ENCODE results near the gene MYRIP.

MYRIP gene

DNA sequence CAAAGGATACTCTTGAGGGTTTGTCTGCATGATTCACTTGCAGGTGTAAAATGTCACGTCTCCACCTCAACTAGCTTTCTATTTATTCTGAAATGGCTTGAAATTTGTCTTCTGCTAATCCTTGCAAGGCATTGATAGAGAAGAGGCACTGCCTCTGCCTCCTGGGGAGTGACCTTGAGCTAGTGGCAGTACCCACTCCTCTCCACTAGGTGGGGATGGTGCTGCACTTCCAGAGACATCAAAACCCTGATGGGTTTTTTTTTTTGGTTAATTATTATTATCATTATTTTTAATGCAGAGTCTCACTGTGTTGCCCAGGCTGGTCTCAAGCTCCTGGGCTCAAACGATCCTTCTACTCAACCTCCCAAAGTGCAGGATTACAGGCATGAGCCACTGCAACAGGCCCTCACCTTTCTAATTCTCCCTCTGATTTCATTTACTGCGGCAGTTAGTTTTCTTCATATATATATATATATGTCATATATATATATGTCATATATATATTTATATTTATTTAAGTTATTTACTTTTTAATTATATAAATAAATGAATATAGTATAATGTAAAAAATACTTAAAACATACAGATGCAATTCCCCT is 382.5 kb downstream of the MYRIP start:
- DNase-seq: peak; percentile 57

DNA sequence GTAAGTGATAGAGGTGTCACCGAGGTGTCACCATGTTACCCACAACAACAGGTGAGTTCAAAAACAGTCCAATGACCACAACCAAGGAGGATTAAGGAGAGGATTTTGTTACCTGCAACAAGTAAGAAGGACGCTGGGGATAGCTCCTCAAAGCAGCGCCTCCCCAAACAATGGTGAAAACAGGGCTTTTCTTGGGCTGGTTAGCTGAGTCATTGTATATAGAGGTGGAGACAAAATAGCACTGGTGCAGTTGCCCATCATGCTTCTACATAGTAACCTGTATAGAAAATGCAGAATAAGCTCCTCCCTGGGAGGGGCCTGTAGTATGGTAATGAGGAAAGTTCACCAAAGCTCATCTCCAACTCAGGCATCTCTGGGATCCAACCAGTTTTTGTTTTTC is 383.2 kb downstream of the MYRIP start:
- no peak for DNase-seq

DNA sequence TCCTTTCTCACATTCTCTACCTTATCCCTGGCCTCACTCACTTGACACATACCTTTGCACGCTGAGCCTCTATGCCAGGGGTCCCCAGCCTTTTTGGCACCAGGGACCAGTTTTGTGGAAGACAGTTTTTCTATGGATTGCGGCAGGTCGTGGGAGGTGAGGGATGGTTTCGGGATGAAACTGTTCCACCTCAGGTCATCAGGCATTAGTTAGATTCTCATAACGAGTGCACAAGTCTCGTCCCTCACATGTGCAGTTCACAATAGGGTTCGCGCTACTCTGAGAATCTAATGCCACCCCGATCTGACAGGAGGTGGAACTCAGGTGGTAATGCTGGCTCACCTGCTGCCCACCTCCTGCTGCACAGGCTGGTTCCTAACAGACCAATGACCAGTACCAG is 387.6 kb downstream of the MYRIP start:
- DNase-seq: no peak

DNA sequence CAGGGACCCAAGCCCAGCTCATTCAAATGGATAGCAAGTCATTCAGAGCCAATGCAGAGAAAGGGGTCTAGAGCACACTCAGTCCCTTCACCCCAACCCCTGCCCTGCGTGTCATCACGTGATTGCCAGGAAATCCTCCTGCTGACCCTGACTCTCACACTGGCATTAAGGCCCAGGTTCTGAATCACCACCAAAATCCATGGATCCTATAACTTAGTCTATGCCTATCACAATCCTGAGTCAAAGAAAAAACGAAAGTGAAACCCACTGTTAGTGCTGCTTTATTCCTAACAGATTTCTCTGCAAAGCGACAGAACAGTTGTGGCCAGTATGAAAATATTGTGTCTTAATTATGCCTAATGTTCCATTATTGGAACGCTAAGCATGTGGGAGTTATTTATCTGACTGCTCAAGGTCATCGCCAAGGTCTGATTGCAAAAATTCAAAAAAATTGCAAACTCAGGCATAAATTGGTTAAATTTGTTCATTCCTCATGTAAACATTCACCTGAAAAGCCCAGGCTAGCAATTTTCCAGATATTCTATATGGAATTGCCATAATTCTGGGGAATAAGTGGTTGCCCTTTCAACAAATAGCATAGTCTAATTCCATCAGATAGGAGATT is 391.4 kb downstream of the MYRIP start:
- no peak for DNase-seq

DNA sequence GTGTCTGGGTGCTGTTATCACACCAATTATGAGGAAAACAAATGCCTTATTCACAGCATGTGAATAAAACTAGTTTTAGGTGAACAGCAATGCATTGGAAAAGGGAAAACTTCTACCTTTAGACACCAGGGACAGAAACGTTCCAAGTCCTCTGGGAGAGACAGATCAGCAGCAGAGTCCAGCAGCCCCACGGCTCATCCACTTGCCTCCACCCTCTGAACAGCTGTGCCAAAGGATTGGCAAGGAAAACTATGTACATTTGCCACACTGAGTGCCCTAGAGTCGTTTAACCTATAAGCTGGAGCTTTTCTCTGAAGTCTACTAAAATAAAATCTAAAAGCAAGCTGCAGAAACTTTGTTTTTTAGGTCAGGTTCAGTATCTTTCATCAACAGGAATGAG is 392.4 kb downstream of the MYRIP start:
- no peak for DNase-seq

DNA sequence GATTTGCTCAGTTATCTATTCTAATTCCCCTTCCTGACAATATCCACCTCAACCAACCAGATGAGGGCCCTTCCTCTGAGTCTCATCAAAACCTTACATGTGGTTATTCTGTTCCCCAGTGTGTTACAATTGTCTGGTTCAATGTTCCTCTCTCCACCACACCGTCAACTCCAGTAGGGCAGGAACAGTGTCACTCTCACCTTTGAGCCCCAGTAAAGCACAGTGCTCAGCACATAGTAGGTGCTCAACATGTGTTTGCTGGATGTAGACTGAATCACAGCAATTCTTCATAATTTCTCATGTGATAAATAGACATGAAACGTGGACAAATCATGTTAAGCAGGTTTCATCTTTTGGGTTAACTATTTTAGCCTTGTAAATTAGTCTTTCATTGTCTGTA is 397.1 kb downstream of the MYRIP start:
- no peak for DNase-seq

DNA sequence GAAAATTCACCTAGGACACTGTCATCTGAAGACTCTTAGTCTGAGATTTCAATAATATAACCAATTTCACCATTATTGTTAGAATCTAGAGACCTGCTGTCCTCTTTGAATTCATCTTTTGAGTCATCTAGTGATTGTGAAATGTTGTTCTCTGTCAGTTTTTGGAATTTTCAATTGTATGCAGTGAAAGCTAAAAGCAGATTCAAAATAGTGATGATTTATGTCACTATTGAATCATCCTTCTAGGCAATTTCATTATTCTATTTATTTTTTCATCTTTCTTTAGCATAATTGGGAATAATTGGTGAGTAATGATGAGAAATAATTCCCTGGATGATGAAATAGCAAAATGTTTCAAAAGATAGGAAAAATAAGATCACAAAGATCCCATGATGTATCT is 398.4 kb downstream of the MYRIP start:
- no peak for DNase-seq

DNA sequence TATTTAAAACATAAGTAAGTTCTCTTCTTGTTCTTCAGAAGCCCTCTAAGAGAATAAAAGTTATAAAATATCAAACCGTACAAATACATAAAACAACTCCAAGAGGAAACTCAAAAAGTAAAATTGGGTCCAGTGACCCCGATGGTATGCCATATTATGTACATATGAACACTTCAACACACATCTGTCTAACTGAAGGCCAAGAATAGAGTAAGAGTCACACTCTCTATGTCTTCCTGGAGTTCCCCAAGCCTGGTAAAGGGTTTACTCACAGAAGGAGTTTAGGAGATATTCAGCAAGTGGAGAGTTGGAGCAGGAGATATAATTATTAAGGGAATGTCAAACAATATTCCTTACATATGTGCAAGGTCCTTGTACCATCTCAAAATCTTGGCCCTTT is 398.8 kb downstream of the MYRIP start:
- no peak for DNase-seq

DNA sequence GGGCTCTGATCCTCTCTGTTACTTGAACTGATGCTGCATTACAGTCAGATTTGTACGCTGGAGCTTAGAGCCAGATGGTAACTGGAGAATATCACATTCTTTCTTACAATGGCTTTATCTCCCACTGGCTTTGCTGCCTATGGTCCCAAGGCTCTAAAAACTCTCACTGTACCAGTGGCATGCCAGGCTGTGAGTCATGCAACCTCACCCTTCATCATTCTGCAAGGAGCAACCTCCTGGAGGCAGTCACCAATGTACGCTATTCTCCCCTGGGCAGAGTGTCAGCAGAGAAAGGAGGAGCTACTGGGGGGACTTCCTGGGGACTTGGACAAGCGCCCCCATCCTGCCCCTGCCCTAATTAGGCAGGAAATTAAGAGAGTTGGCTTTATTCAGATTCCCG is 402.2 kb downstream of the MYRIP start:
- DNase-seq: no peak

DNA sequence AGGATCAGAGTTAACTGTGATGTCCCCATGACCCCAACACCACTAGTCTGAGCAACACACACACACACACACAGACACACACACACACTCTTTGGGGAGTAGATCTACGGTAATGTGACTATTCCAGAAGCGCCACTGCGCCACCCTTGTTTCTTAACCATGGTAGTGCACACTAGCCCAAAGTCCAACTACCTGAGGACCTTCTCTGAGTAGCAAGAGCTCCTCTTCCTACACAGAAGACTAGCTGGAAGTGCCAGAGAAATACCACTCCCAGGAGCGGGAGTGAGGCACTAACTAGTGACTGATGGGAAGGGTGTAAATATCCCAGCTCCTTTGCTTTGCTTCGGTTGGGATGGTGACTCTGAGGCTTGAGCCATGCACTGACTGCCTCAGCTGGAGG is 404.1 kb downstream of the MYRIP start:
- no peak for DNase-seq

DNA sequence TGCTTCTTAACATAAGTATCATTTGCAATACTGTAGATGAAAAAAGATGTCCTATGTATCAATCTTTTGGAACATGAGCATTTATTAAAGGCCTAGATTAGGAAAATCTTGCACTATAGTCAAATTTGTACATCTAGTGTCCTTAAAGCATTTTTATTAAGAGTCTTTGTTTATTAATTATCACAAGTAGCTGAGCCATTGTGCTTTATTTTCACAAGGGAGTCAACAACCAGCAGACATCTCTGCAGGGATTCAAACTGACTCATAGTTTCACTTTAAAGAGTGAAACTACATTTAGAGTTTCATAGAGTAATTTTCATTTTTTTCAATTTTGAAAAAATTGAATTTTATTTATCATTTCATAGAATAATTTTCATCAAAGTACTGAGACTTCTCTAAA is 405.6 kb downstream of the MYRIP start:
- DNase-seq: no peak

DNA sequence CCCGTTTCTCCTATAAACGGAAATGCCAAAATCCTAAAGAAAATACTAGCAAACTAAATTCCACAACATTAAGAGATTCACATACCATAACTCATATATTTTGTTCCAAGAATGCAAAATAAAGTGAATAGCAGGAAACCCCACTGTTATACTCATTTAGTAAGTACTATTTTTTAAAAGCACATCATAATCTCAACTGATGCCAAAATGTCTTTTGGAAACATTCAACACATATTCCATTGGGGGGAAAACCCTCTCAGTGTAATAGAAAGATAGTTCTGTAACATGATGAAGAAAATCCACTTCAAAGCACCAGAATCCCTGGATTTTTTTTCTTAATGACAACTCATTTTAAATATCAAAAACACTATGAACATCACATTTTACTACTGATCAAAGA is 407.1 kb downstream of the MYRIP start:
- no peak for DNase-seq

DNA sequence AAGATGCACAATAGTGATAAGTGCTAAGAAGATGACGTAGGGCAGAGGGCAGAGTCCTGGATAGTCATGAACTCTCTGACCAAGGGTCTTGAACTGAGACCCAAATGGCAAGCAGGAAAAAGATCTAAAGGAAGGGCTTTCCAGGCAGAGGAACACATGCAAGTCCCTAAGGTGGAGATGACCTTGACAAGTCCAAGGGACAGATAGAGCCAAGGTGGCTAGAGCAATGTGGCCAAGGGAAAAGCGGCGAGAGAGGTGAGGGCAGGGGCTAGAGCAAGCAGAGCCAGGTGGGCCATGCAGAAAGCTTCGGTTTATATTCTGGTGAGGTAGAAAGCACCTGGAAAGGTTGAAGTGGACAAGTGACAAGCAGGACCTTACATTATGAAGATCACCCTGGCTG is 414.4 kb downstream of the MYRIP start:
- no peak for DNase-seq

DNA sequence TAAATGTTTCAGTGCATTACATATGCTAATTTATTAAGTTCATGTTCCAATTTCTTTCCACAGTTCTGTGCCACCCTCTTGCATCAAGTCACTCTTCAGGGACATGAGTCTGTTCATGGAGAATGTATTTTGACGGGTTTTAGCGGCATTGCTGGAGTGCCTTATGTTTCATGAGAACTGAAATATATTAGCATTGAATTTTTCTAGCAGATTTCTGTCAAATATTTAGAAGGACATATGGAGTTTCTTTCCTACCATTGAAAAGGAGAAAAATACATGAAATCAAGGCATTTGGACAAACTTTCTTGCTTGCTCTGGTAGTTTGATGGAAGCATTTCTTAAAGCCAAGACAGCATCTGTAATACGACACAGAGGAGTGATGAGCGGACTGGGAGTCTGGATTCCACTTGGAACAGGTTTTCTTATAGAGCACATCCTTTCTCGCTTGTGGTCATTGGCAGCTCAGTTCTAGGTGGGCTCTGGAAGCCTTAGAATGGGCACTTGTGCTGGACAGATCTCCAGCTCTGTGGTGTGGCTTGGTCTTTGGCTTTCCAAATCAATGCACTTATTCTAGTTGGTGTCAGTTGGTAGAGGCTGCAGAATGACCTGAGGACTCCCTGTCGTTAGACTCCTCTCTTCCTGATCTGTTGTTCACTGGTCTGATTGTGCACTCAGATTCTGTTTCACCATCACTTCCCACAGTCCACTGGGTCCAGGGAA is 415.5 kb downstream of the MYRIP start:
- DNase-seq: no peak

DNA sequence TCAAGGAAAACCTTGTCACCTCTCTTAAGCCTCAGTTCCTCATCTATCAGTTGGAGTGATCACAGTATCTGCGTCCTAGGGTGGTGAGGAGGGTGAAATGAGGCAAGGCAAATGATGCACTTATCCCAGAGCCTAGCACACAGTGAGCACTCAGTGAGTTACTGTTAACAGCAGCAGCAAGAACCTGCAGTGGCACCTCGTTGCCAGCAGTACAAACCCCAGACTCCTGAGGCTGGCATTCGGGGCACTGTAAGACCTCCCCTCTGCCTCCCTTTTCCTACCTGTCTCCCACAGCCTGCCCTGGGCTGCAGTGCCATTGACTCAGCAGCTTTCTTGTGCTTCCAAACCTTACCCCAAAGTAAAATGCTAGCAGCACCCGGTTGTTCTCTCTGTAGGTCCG is 417.2 kb downstream of the MYRIP start:
- DNase-seq: no peak

DNA sequence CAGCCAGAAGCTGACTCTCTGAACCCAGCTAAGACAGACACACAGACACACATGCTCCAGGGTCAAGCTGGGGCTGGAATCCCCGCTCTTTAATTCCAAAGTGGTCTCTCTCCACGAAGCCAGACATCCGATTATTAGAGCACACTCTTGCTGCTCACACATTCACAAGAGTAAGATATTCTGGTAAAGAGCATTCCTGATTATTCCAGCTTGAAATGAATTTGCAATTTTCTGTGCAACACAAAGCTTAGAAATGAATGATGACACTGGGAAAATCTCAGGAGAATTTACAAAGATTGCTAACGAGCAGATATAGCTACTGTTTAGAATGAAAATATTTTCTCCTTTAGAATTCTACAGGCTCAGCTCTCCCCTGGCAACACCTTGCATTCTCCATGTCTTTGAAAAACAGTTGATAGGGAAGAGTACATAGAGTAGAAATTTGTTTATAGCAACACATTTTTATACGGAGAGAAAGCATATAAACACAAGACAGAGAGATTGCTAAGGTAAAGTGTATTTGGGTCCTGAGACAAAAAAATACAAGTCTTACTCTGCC is 419.5 kb downstream of the MYRIP start:
- no peak for DNase-seq

DNA sequence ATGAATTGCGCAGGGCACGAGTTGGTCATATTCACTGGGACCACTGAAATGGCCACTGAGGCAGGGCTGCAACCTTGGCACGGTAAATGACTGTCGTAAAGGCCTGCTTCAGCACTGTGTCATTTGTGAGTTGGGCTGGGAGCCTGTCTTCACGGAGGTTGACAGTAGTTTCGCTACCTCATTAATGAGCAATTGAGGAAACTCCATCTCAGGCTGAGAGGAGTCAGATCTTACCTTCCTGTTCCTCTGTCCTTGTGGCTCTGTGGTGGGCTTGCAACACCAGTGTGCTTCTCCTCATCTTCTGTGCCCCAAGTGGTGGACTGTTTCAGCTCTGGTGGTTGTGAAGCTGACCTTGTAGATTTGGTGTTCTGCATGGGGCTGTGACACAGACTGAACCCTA is 420.0 kb downstream of the MYRIP start:
- no peak for DNase-seq

DNA sequence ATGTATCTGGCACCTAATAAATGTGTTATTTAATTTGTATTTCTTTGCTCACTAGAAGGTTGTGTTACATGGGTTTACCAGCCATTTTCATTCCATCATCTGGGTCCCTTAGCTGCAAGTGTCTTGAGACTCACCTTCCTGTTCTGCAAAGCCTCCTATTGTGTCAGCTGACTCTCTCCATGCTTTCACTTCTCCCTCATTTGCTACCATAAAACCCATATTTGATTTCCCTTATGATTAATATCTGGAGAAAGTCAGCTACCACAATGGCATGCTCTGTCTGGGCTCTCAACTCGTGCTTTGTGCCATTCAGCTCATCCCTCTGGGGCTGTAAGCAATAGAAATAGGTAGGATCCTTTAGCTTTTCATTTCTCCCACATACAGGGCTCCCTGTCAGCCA is 420.6 kb downstream of the MYRIP start:
- DNase-seq: no peak

DNA sequence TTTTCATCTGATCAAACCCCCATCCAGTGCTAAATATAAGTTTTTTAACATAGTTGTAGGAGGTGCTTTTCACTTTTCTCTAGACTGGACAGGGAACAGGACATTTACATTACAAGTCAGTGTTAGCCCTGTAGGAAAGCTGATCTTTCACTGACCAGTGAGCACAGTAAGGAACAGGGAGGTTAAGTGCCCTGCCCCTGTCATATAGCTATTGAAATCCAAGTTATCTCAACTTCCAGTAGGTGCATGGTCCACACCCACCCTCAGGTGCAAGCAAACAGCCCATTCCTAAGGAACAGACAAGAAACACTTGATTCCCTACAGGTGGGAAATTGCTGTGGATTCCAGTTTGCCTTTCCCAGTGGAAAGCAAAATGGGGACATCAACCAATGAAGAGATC is 421.0 kb downstream of the MYRIP start:
- no peak for DNase-seq

DNA sequence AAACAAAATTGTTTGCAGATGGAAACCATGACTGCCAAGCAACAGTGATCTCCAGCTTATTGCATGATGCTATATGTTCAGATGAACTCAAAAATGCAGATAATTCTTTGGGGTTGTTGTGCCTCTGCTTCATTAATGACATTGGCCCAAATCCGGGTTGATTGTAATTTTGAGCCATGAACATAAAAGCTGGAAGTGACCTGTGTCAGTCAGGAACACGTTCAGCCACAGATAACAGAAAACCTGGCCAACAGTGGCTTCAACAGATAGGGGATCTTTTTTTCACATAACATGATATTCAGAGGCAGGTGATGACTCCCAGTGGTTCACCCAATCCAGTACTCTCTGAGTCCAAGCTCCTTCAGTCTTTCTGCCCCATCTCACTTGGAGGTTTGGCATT is 423.2 kb downstream of the MYRIP start:
- DNase-seq: no peak

DNA sequence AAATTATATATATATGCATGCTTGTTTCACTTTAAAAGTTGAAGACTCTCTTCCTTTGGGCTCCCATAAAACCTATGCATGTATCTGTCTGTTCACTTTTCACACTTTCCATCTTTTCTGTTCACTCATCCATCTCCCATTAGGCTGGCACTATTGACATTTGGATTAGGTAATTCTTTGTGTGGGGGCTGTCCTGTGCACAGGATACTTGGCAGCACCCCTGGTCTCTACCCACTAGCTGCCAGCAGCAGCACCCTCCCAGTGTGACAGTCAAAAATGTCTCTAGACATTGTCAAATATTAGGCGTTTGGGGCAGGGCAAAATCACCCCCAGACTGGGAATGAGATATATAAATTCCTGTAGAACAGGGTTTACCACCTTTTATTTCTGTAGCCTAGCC is 427.8 kb downstream of the MYRIP start:
- no peak for DNase-seq

DNA sequence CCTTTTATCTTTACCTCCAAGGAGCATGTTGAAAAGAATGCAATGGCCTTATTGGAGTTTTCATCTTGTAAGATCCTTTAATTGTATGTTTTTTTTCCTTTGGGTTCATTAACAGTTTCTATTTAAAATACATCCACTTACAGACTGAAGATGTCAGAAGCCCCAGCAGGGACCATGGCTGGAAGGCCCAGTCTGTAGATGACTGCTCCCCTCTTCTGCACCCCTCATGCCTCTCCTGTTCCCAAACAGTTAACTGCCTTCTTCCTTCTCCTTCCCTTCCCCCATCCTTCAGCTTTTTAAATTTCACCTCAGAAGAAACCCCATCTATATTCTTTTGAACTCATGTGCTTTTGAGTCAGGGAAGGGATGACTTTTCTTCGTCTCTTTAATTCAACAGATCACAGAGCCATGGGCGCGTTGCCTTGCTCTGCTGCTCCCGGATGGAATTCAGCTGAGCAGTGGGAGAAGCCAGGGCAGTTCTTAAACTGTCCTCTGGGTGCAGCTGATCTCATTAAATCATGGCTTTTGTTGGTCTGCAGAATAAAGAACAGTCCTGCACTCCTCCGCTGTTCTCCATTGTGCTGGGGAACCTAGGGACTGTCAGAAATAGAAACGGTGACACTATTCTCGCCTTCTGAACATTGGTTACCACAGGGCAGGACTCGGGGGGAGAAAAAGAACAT is 428.6 kb downstream of the MYRIP start:
- no peak for DNase-seq

DNA sequence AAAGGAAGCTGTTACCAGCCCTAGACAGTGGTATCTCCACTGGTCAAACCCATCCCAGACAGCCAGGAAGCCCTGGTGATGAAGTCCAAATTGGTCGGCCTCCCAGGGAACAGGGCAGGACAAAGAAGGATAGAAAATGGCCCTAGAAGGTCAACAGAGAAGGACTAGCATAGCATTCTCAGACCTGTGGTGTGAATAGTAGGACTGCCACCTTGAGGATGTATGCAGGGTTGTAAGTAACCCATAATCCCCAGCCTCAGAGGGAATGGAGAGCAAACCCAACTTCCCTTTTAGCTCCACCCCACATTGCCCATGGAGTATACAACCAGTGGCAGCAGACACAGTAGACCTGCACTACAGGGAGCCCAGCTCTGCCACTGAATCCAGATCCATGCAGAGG is 431.5 kb downstream of the MYRIP start:
- DNase-seq: no peak

DNA sequence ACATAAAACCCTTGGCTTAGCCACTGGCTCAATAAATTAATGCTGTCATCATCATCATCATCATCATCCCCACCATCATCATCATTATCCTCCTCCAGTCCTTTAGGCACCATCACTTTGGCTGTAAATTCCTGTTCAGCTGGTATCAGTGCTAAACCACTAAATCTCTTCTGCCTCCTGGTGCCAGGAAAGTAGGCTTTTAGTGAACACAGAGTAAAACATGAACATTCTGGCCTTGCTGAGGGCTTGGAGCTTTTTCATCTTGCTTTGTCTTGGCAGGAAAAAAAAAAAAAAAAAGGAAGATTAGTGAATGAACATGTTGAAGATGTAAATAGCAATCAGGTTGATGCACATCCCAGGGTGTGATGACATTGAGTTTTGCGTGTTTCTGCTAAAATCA is 432.8 kb downstream of the MYRIP start:
- no peak for DNase-seq

Data from CD4-positive, alpha-beta T cell treated with Interleukin-6 for 4 hours (primary cell).